GM12878 (cell line): ENCODE data around the gene SULF2. TPM values are rescaled to one million over a fixed set of nuclear protein-coding genes. Genes with fewer than 3 reads are reported as not detected.

ENCODE experiments used
- ATAC-seq: fragments of 200-7000 bp; cut with Tn5 transposase; 3 replicates; pipeline ENCODE4 v1.9.1; 2020; ENCODE audit warnings: mild to moderate bottlenecking, moderate library complexity
- BruUV-seq: library from RNA; stranded (reverse); fragments of 400-500 nt; replicated peaks from 2 replicates; lab custom pipeline; 2021; lab: Mats Ljungman, UMichigan
- CTCF ChIA-PET: fragments of 300-600 bp; sonication (Branson Sonifier 250); formaldehyde crosslinking; extraction: SDS; loops from one replicate; lab custom pipeline; 2021; ENCODE audit warnings: inconsistent platforms; lab: Yijun Ruan, JAX
- POLR2A ChIA-PET: fragments of 350-600 bp; formaldehyde crosslinking; extraction: SDS; loops from one replicate; lab custom pipeline; 2021; ENCODE audit warnings: inconsistent platforms; lab: Charles Lee
- RAD21 ChIA-PET: fragments of 300-600 bp; sonication (Branson Sonifier 250); formaldehyde crosslinking; loops from one replicate; lab custom pipeline; 2023; ENCODE audit warnings: antibody characterized with exemption; ENCODE audit not compliant: unreplicated experiment; lab: Charles Lee
- SMC1A ChIA-PET: fragments of 300-600 bp; sonication (Branson Sonifier 250); formaldehyde crosslinking; loops from one replicate; lab custom pipeline; 2023; ENCODE audit not compliant: unreplicated experiment, uncharacterized antibody; lab: Charles Lee
- DNase-seq: peaks from one replicate; pipeline ENCODE4 v3.0.0-alpha.2; 2011; ENCODE audit warnings: low read depth, low spot score
- FAIRE-seq: peaks from 3 replicates; lab custom pipeline; 2011; peaks lifted over from hg19 to GRCh38; lab: Jason Lieb, UNC
- H2AFZ ChIP-seq: 2 replicates; pipeline ENCODE4 v1.6.0; 2011; ENCODE audit warnings: low read depth, low read length, control low read depth; ENCODE audit not compliant: control insufficient read depth
- H3K27ac ChIP-seq: 2 replicates; pipeline ENCODE4 v1.5.1; 2011; ENCODE audit warnings: control low read depth; ENCODE audit not compliant: control insufficient read depth, insufficient read depth
- H3K27me3 ChIP-seq, 2 experiments: replicated peaks in 1 of 2; 2 replicates each; pipeline versions ENCODE4 v1.6.0 to v1.6.1; 2011; ENCODE audit warnings: low read length in 1 of 2; ENCODE audit not compliant: control insufficient read depth in 2 of 2, insufficient read depth in 2 of 2
- H3K36me3 ChIP-seq, 2 experiments: 2 replicates each; pipeline ENCODE4 v1.5.1; 2011; ENCODE audit warnings: low read length in 1 of 2; ENCODE audit not compliant: control insufficient read depth in 2 of 2, insufficient read depth in 2 of 2
- H3K4me1 ChIP-seq: 2 replicates; pipeline ENCODE4 v1.6.1; 2011; ENCODE audit warnings: mild to moderate bottlenecking, low read length, moderate library complexity, mixed read lengths; ENCODE audit not compliant: control insufficient read depth, insufficient read depth
- H3K4me2 ChIP-seq: 2 replicates; pipeline ENCODE4 v1.6.0; 2011; ENCODE audit warnings: control low read depth; ENCODE audit not compliant: control insufficient read depth, insufficient read depth
- H3K4me3 ChIP-seq: fragments of 200-600 bp; sonication (generic); 2 replicates; pipeline ENCODE4 v1.5.1; 2016
- H3K79me2 ChIP-seq: 2 replicates; pipeline ENCODE4 v1.6.0; 2011; ENCODE audit warnings: low read length; ENCODE audit not compliant: control insufficient read depth, insufficient read depth
- H3K9ac ChIP-seq: 2 replicates; pipeline ENCODE4 v1.8.0; 2011; ENCODE audit warnings: low read length, control low read depth, mixed read lengths; ENCODE audit not compliant: control insufficient read depth, insufficient read depth
- H3K9me3 ChIP-seq: replicated peaks from 3 replicates; pipeline ENCODE4 v1.5.1; 2011; ENCODE audit warnings: mild to moderate bottlenecking, low read length; ENCODE audit not compliant: control insufficient read depth, insufficient read depth
- H4K20me1 ChIP-seq: 2 replicates; pipeline ENCODE4 v1.6.0; 2011; ENCODE audit not compliant: control insufficient read depth, insufficient read depth
- CUX1 ChIP-seq: IDR thresholded peaks from 2 replicates; pipeline ENCODE4 v1.6.1; 2012; ENCODE audit warnings: improper control_type of control experiment, low read depth, low read length; ENCODE audit not compliant: insufficient replicate concordance
- ETV6 ChIP-seq, 2 experiments: fragments of 450-650 bp in 1 of 2; IDR thresholded peaks in 1 of 2; conservative IDR thresholded peaks in 1 of 2; 2 replicates each; pipeline ENCODE4 v1.6.1; 2014; ENCODE audit warnings: antibody characterized with exemption in 1 of 2, borderline replicate concordance in 1 of 2, low read depth in 1 of 2, mild to moderate bottlenecking in 1 of 2, moderate library complexity in 1 of 2
- KLF5 ChIP-seq: fragments of 450-650 bp; IDR thresholded peaks from 2 replicates; pipeline ENCODE4 v1.6.1; 2014; ENCODE audit warnings: mild to moderate bottlenecking; ENCODE audit not compliant: partially characterized antibody
- MEF2B ChIP-seq: fragments of 450-650 bp; IDR thresholded peaks from 2 replicates; pipeline ENCODE4 v1.6.1; 2018; ENCODE audit warnings: mild to moderate bottlenecking, moderate library complexity; ENCODE audit not compliant: partially characterized antibody, poor library complexity, severe bottlenecking
- POLR2AphosphoS5 ChIP-seq: IDR thresholded peaks from 2 replicates; pipeline ENCODE4 v1.6.1; 2011; ENCODE audit warnings: mild to moderate bottlenecking, low read length, inconsistent platforms
- POU2F2 ChIP-seq: IDR thresholded peaks from 3 replicates; pipeline ENCODE4 v1.6.1; 2011; ENCODE audit warnings: low read depth, mild to moderate bottlenecking, low read length, borderline replicate concordance
- SPI1 ChIP-seq: IDR thresholded peaks from 2 replicates; pipeline ENCODE4 v1.6.1; 2011; ENCODE audit warnings: low read depth, mild to moderate bottlenecking, low read length, moderate library complexity, borderline replicate concordance; ENCODE audit not compliant: insufficient read depth
- WGBS: methylation state at CpG from one replicate; pipeline ENCODE4 v1.1.6; 2016; ENCODE audit warnings: low lambda C conversion rate; ENCODE audit not compliant: insufficient replicate concordance, insufficient coverage; ENCODE audit errors: missing lambda C conversion rate; 5-methylcytosine and 5-hydroxymethylcytosine counted together
- in situ Hi-C: fragments of 300-500 bp; cut with MboI; formaldehyde crosslinking; loops from 9 replicates; pipeline ENCODE4 v1.14.3; 2018; ENCODE audit warnings: mixed read lengths
- intact Hi-C: fragments of 100-400 bp; cut with micrococcal nuclease; formaldehyde crosslinking; loops from one replicate; pipeline ENCODE4 v1.14.2; 2022; ENCODE audit not compliant: unreplicated experiment
- polyA plus RNA-seq, 11 experiments: library from polyadenylated mRNA; depleted of rRNA in 4 of 11; unstranded in 6 of 11; stranded (reverse) in 5 of 11; fragments of >200 nt; fragmentation: Nextera tagmentation in 4 of 11; fragmentation: Illumina TruSeq in 1 of 11; extraction: Ambion mirVana in 4 of 11; extraction: Trizol in 1 of 11; gene quantifications; 1 replicate in 1 of 11; 2 replicates in 10 of 11; pipeline versions ENCODE4 v1.2.1 to v1.2.3, GENCODE V29; 2011 to 2016; ENCODE audit warnings: inconsistent platforms in 2 of 11, missing spikeins in 2 of 11, low read depth in 1 of 11
- total RNA-seq, 4 experiments: library from RNA; depleted of rRNA in 3 of 4; stranded (reverse); fragments of >200 nt in 3 of 4; fragmentation: Illumina TruSeq in 1 of 4; extraction: Trizol in 1 of 4; gene quantifications; 2 replicates each; pipeline versions ENCODE4 v1.2.1 to v1.2.3, GENCODE V29; 2013 to 2021

Gene SULF2
- total and polyA plus RNA-seq, 10 of the 15 experiments (the other 5 are each of a cell fraction or from before 2014, with no cell fraction given), result 0.69 to 4.1 (median 1.6) TPM

GRCh38 chr20:47718398-47718797 lies 66.9 kb downstream of the SULF2 start:
- FAIRE-seq (no peak), DNase-seq (no peak), ATAC-seq (no peak)
- Histone ChIP-seq H3K4me2 (no peak overlapping the region), H3K36me3 (no peaks in the 10 kb centered on the region), H3K4me3 (no peak overlapping the region), H3K27me3 (no peaks in the 10 kb centered on the region), H4K20me1 (no peaks in the 10 kb centered on the region), H2AFZ (no peak overlapping the region), H3K27ac (no peak overlapping the region), H3K4me1 (no peaks in the 10 kb centered on the region), H3K79me2 (no peaks in the 10 kb centered on the region), H3K9me3 (no peaks in the 10 kb centered on the region), H3K9ac (no peak overlapping the region)
- ChIA-PET POLR2A (no interaction called here), SMC1A (interaction anchor here (4.7 kb wide), 1 partner anchor 40 kb away, joined by 21 read pairs; no protein-coding TSS in a partner anchor), CTCF (interaction anchor here (0.6 to 2.4 kb wide), 2 partner anchors 9 to 902 kb away, joined by 3 to 7 read pairs; no protein-coding TSS in a partner anchor), RAD21 (no interaction called here)
- 34% methylated on average over 4 of the region's 4 CpGs for WGBS
- in situ Hi-C loops (no loop called here), intact Hi-C loops (no loop called here)
- no TSS peak for BruUV-seq
- no peak for TF ChIP-seq POU2F2
- 0 out of 4 replicates have a peak, but pooled peaks of 1 of the 2 experiments have one; percentile 15 for TF ChIP-seq ETV6 (conservative IDR thresholded peaks at IDR 0.05 in 1 of 2, IDR thresholded peaks at IDR 0.05 in 1 of 2; ENCODE audit: borderline replicate concordance in 1 of 2, low read depth in 1 of 2)
- TF ChIP-seq SPI1, result no peak
- no peak for TF ChIP-seq KLF5
- no peak for TF ChIP-seq MEF2B
- no peak for TF ChIP-seq CUX1
- no peak for TF ChIP-seq POLR2AphosphoS5
- TF ChIP-seq, all 136 proteins: peak for 1
